Esophagus muscularis mucosa (tissue), 3 donors: ENCODE data around the gene CES2.
A peak's percentile ranks its signal among the peaks of the same experiment; 100 is the strongest.

Experiments used
- CTCF ChIP-seq, 3 experiments: fragments of 200-600 bp in 2 of 3; fragments of 450-650 bp in 1 of 3; sonication (generic) in 2 of 3; IDR thresholded peaks; one replicate each; pipeline ENCODE4 v1.5.1; 2017 to 2019; ENCODE audit warnings: antibody characterized with exemption in 3 of 3, mild to moderate bottlenecking in 2 of 3, moderate library complexity in 1 of 3
- POLR2A ChIP-seq: fragments of 450-650 bp; IDR thresholded peaks from one replicate; pipeline ENCODE4 v1.6.1; 2017; ENCODE audit warnings: antibody characterized with exemption, moderate library complexity, mild to moderate bottlenecking, low read depth
- POLR2AphosphoS5 ChIP-seq, 2 donors: sonication (generic); formaldehyde crosslinking; IDR thresholded peaks; one replicate each; pipeline ENCODE4 v1.6.1; 2017; ENCODE audit warnings: antibody characterized with exemption in 2 of 2

GRCh38 chr16:66894948-66895688 is 40.2 kb upstream of the CES2 start:
- TF ChIP-seq CTCF (IDR thresholded peaks at IDR 0.05) (peak; percentile 76 to 86 (median 84)), POLR2A (no peak), POLR2AphosphoS5 (IDR thresholded peaks at IDR 0.05) (peak in 1 of 2 donors; percentile 53)
